GM12875 (cell line): ENCODE measurements around the gene TMEM117.

Experiments
- H3K4me3 ChIP-seq: one replicate; pipeline ENCODE4 v1.5.1; 2011; ENCODE audit warnings: low read depth, low read length, control low read depth
- CTCF ChIP-seq: IDR thresholded peaks from 2 replicates; pipeline ENCODE4 v1.5.1; 2011; ENCODE audit warnings: low read depth, mild to moderate bottlenecking, control low read depth, inconsistent platforms, low read length, moderate library complexity, borderline replicate concordance; ENCODE audit not compliant: insufficient read depth

TMEM117 gene

DNA sequence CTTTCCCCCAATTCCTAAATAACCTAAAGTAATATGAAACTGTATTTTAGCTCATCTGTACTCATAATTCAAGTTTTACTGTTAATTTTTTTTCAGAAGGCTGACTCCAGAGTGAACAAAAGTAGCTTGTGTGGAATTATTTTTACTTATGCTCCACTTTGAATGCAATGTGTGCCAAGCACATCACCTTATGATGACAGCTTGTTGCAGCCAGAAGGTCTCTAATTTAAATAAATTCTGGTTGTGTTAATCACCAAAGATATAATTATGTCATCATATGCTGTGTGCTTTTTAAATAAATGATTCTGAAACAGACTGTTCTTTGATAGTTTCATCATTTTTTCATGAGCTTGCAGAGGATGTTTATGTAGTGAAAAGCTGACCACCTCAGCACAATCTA is 283.1 kb downstream of the TMEM117 start:
- H3K4me3 ChIP-seq, result no peak overlapping the region
- no peak for TF ChIP-seq CTCF

DNA sequence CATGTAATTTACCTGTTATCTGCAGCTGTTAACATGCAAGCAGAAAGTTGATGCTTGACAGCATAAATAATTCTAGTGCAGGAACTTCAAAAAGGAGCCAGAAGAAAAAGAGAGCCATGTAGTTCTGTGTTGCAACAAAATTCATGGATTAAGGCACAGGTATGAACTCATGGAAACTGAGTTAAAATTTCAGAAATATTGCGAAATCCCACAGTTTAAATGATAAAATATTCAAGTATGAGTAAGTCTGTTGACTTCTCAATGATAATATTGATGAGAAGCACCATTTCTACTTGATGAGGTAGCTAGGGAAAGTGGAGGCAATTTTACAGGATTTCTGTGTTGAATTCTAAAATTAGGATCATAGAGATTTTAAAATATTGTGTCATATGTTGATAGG is 290.9 kb downstream of the TMEM117 start:
- H3K4me3 ChIP-seq, result no peak overlapping the region
- TF ChIP-seq CTCF, result no peak

DNA sequence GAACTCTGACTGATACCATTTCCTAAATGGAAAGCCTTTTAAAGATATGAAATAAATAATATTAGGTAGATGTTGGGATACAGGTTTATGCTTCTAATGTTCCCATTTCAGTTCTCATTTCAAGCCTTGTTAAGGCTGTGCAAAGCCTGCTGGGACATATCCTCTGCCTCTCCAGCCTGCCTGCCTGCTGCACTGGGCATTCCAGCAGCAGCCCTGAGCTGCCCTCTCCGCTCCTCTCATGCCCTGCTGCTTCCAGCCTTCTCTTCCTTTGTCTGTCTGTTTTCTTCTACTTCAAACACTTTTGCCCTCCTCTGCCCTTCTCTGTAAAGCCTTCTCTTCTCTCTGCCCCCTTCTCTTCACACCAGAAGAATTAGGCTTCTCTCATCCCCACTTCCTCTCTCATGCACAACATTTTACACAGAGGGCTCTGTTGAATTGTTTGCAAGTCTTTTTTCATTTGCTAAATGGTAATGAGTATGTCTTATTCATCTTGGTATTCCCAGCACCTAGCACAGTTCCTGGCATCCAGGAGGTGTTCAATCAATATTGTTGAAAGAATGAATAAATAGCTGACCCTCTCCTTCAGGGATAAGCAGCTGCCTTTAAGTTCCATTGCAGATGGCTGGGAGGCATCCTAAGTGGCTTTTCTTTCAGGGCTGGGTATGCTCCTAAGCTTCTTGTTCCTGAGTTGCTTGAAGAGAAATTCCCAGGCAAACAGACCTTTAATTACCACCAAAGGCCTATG is 292.3 kb downstream of the TMEM117 start:
- no peak for TF ChIP-seq CTCF
- H3K4me3 ChIP-seq, result no peak overlapping the region

- no peak overlapping the region for H3K4me3 ChIP-seq
- no peak for TF ChIP-seq CTCF
Measured at GRCh38 chr12:44143175-44143574, 307.3 kb downstream of the TMEM117 start.

DNA sequence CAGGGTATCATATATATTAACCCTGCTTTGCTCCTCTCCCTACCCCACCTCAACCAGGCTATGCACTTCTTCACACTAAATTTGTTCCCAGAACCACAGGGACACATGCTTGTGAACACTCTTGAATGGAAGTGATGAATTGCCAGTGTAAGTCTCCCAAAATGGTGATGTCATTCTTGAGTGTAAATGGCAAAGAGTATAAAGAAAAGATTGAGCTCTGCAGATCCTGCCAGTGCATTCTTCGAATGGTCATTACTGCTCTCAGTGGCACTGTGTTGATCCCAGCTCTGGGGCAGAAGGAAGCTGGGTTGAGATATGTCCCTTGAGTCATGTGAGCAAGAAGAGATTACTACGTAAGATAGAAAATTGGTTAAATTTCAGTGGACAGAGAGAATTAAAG is 313.1 kb downstream of the TMEM117 start:
- no peak for TF ChIP-seq CTCF
- no peak overlapping the region for H3K4me3 ChIP-seq

GRCh38 chr12:44154128-44154527 is 318.2 kb downstream of the TMEM117 start:
- no peak for TF ChIP-seq CTCF

DNA sequence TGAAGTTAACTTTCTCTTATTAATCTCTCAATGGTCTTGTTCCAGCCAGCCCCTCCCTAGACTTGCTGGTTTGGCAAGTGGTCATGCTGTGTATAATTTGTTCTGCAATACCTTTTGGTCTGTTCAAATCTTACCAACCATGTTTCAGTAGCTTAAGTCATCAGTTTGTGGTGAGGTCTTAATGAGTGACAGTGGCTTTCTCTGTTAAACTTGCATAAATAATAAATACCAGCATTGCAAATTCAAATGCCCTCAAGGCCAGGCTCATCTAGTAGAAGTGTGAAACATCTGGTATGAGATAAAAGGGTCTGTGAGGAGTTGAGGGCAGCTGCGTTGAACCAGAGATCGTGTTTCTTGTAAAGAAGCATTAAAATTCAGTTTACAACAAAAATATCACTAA is 319.5 kb downstream of the TMEM117 start:
- no peak for TF ChIP-seq CTCF

More at GRCh38 chr12:44154128-44154527, 318.2 kb downstream of the TMEM117 start:
- H3K4me3 ChIP-seq, result no peak overlapping the region

More for the DNA sequence above, 319.5 kb downstream of the TMEM117 start:
- H3K4me3 ChIP-seq, result no peak overlapping the region
